ENCODE measurements around the gene FARSA. TPM values are rescaled to one million over a fixed set of nuclear protein-coding genes. Genes with fewer than 3 reads are reported as not detected.

The FARSA gene
- total and polyA plus RNA-seq, 2 of the 4 experiments (the other 2 are of a cell fraction), result 49.3 to 80.9 TPM

DNA sequence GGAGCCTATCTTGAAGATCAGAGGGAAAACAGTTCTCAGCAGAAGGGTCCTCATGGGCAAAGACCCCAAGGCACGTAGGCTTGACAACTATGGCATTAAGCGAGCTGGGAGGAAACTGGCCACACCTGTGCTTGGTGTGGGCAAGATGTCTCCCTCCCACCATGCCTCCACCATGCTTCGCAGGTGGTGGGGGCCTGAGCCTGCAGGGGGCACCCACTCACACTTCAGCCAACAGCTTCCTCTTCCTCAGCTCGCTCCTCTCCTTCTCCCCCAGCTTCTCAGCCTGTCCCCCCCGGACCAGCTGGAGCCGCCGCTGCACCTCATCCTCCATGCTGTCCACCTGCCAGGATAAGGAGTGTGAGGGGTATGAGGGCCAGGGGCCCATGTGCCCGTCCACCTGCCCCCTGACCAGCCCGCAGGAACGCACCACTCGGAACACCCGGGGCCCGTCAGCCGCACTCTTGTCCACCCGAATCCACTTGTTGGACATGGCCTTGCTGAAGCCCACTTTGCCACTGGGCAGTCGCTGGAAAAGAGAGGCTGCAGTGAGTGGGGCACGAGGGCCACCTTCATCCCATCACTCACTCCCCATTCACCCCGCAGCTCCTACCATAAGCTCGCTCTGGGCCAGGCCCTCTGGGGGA lies 3.4 kb downstream of the FARSA start:
- in situ Hi-C loops (cut with MboI; ENCODE audit: low sequenced_read_pairs), result no loop called here
- dilution Hi-C loops (cut with HindIII; ENCODE audit: low sequenced_read_pairs, unreplicated experiment), result no loop called here
- no peak overlapping the region for H3K23ac ChIP-seq (ENCODE audit: low read depth, low read length)
- H2BK5ac ChIP-seq (ENCODE audit: low read depth, low read length, poor library complexity, severe bottlenecking), result no peak overlapping the region
- H4K8ac ChIP-seq (ENCODE audit: low read depth in 2 of 2, low read length in 2 of 2), result no peak overlapping the region
- ChIA-PET CTCF (no interaction called here), POLR2A (ENCODE audit: unreplicated experiment) (no interaction called here)
- TF ChIP-seq RFX5 (IDR thresholded peaks at IDR 0.05; ENCODE audit: low read depth, low read length), result no peak
- TF ChIP-seq BHLHE40 (IDR thresholded peaks at IDR 0.05; ENCODE audit: low read depth, low read length), result no peak
- TF ChIP-seq, protein P1, sequence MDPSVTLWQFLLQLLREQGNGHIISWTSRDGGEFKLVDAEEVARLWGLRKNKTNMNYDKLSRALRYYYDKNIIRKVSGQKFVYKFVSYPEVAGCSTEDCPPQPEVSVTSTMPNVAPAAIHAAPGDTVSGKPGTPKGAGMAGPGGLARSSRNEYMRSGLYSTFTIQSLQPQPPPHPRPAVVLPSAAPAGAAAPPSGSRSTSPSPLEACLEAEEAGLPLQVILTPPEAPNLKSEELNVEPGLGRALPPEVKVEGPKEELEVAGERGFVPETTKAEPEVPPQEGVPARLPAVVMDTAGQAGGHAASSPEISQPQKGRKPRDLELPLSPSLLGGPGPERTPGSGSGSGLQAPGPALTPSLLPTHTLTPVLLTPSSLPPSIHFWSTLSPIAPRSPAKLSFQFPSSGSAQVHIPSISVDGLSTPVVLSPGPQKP (IDR thresholded peaks at IDR 0.05; ENCODE audit: borderline replicate concordance, low read depth, low read length), result no peak
- no peak for TF ChIP-seq CEBPB (IDR thresholded peaks at IDR 0.05; ENCODE audit: low read depth, low read length)
- TF ChIP-seq RCOR1 (IDR thresholded peaks at IDR 0.05; ENCODE audit: insufficient replicate concordance, low read length), result no peak
- TF ChIP-seq, protein P2, sequence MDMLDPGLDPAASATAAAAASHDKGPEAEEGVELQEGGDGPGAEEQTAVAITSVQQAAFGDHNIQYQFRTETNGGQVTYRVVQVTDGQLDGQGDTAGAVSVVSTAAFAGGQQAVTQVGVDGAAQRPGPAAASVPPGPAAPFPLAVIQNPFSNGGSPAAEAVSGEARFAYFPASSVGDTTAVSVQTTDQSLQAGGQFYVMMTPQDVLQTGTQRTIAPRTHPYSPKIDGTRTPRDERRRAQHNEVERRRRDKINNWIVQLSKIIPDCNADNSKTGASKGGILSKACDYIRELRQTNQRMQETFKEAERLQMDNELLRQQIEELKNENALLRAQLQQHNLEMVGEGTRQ (IDR thresholded peaks at IDR 0.05; ENCODE audit: low read depth, low read length), result no peak
- TF ChIP-seq SMC3 (IDR thresholded peaks at IDR 0.05; ENCODE audit: low read depth, low read length), result no peak
- TF ChIP-seq RAD21 (IDR thresholded peaks at IDR 0.05; ENCODE audit: low read length), result no peak
- TF ChIP-seq MAZ (IDR thresholded peaks at IDR 0.05; ENCODE audit: borderline replicate concordance, low read depth, low read length), result no peak
- no peak for TF ChIP-seq FOS (IDR thresholded peaks at IDR 0.05; ENCODE audit: low read depth, low read length)
- TF ChIP-seq CHD1 (IDR thresholded peaks at IDR 0.05; ENCODE audit: low read depth, low read length), result no peak
- no peak for TF ChIP-seq NFE2L2 (IDR thresholded peaks at IDR 0.05; ENCODE audit: low read depth, low read length)
- TF ChIP-seq, protein P3, sequence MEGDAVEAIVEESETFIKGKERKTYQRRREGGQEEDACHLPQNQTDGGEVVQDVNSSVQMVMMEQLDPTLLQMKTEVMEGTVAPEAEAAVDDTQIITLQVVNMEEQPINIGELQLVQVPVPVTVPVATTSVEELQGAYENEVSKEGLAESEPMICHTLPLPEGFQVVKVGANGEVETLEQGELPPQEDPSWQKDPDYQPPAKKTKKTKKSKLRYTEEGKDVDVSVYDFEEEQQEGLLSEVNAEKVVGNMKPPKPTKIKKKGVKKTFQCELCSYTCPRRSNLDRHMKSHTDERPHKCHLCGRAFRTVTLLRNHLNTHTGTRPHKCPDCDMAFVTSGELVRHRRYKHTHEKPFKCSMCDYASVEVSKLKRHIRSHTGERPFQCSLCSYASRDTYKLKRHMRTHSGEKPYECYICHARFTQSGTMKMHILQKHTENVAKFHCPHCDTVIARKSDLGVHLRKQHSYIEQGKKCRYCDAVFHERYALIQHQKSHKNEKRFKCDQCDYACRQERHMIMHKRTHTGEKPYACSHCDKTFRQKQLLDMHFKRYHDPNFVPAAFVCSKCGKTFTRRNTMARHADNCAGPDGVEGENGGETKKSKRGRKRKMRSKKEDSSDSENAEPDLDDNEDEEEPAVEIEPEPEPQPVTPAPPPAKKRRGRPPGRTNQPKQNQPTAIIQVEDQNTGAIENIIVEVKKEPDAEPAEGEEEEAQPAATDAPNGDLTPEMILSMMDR (conservative IDR thresholded peaks at IDR 0.05; ENCODE audit: low read depth, low read length), result no peak
- no peak for TF ChIP-seq MAFK (IDR thresholded peaks at IDR 0.05; ENCODE audit: low read depth, low read length)
- no peak for TF ChIP-seq POLR2A (IDR thresholded peaks at IDR 0.05; ENCODE audit: low read depth, low read length)
- TF ChIP-seq MXI1 (IDR thresholded peaks at IDR 0.05; ENCODE audit: borderline replicate concordance, low read depth, low read length), result no peak
- H2AFZ ChIP-seq (replicated peaks; ENCODE audit: low read length, poor library complexity), result no peak overlapping the region
- peaks cover 9% of the 10 kb centered on the region; the same call in 1 of the 2 replicates for H3K9me1 ChIP-seq (ENCODE audit: insufficient read depth, low read length)
- H3K27me3 ChIP-seq (ENCODE audit: control insufficient read depth, insufficient read depth, low read length), result no peaks in the 10 kb centered on the region
- 95% methylated on average over 10 of the region's 19 CpGs; no CpG with 5 or more reads in 1 of the 2 experiments for whole genome bisulfite sequencing, 2 experiments (ENCODE audit: extremely low coverage in 2 of 2, insufficient read length in 1 of 2)
- no peak overlapping the region for H3K18ac ChIP-seq (ENCODE audit: low read depth, low read length)
- H2BK120ac ChIP-seq (ENCODE audit: low read depth, low read length), result no peak overlapping the region
- H3K14ac ChIP-seq (replicated peaks; ENCODE audit: low read depth, low read length), result no peak overlapping the region
- ATAC-seq (ENCODE audit: low read depth), result no peak
- H3K27ac ChIP-seq (ENCODE audit: insufficient read depth, low read length), result no peak overlapping the region
- H3K9me3 ChIP-seq (ENCODE audit: control insufficient read depth, insufficient read depth, low read length), result no peaks in the 10 kb centered on the region
- no peak overlapping the region for H2BK20ac ChIP-seq (ENCODE audit: low read depth, low read length)
- H4K91ac ChIP-seq (ENCODE audit: insufficient read depth, low read depth, low read length), result no peak overlapping the region
- peaks cover 35% of the 10 kb centered on the region for H3K36me3 ChIP-seq (ENCODE audit: control insufficient read depth, insufficient read depth, low read length)
- no peak overlapping the region for H4K5ac ChIP-seq (ENCODE audit: low read depth, low read length)
- H2BK15ac ChIP-seq (ENCODE audit: low read depth, low read length), result no peak overlapping the region
- intact Hi-C loops (cut with micrococcal nuclease), result no loop called here
- H3K4me1 ChIP-seq (ENCODE audit: control insufficient read depth, insufficient read depth, low read length), result peaks cover 4% of the 10 kb centered on the region
- H2AK9ac ChIP-seq (replicated peaks; ENCODE audit: low read depth, low read length, poor library complexity), result no peak overlapping the region
- no peak overlapping the region for H3K56ac ChIP-seq (ENCODE audit: extremely low read depth, insufficient read depth, low read length)
- no peak overlapping the region for H2AK5ac ChIP-seq (ENCODE audit: low read depth, low read length)
- H4K20me1 ChIP-seq (ENCODE audit: insufficient read depth, low read length), result peaks cover 18% of the 10 kb centered on the region
- H3K79me1 ChIP-seq (ENCODE audit: low read depth in 1 of 2, low read length in 2 of 2), result peaks cover 8 to 48% of the 10 kb centered on the region in 2 experiments; a peak in 3 of 4 replicates
- no peak overlapping the region for H3K9ac ChIP-seq (ENCODE audit: low read depth, low read length)
- no peak overlapping the region for H3K4ac ChIP-seq (ENCODE audit: low read depth, low read length)
- no peak overlapping the region for H3K4me3 ChIP-seq (ENCODE audit: insufficient read depth, low read depth, low read length)
- no peak overlapping the region for H3K4me2 ChIP-seq (ENCODE audit: low read depth, low read length)
- DNase-seq, result no peak
- no TSS peak for BruUV-seq (replicated peaks)

Data from IMR-90 (cell line).